NCI-H345 (cell line): ENCODE results near the gene ATP8B4.

Source experiments
- DNase-seq: peaks from one replicate; lab custom pipeline; 2025; lab: John Stamatoyannopoulos, UW

The ATP8B4 gene

GRCh38 chr15:49855917-49856637 is 263.0 kb downstream of the ATP8B4 start:
- no peak for DNase-seq

- no peak for DNase-seq
Measured at GRCh38 chr15:49852756-49853155, 266.3 kb downstream of the ATP8B4 start.

- no peak for DNase-seq
Measured at GRCh38 chr15:49848807-49849206, 270.2 kb downstream of the ATP8B4 start.

- no peak for DNase-seq
Measured at GRCh38 chr15:49848282-49848724, 270.7 kb downstream of the ATP8B4 start.

- no peak for DNase-seq
Measured at GRCh38 chr15:49847423-49848281, 271.4 kb downstream of the ATP8B4 start.

GRCh38 chr15:49844390-49844789 is 274.6 kb downstream of the ATP8B4 start:
- no peak for DNase-seq

GRCh38 chr15:49843725-49844124 is 275.3 kb downstream of the ATP8B4 start:
- DNase-seq = no peak

- DNase-seq = no peak
Measured at GRCh38 chr15:49842031-49842730, 276.9 kb downstream of the ATP8B4 start.

- DNase-seq = no peak
Measured at GRCh38 chr15:49832511-49832910, 286.5 kb downstream of the ATP8B4 start.

- no peak for DNase-seq
Measured at GRCh38 chr15:49831206-49831965, 287.6 kb downstream of the ATP8B4 start.

GRCh38 chr15:49830391-49830790 is 288.6 kb downstream of the ATP8B4 start:
- no peak for DNase-seq

GRCh38 chr15:49827311-49827710 is 291.7 kb downstream of the ATP8B4 start:
- no peak for DNase-seq

GRCh38 chr15:49826640-49827234 is 292.3 kb downstream of the ATP8B4 start:
- no peak for DNase-seq

- no peak for DNase-seq
Measured at GRCh38 chr15:49824775-49825099, 294.3 kb downstream of the ATP8B4 start.

- no peak for DNase-seq
Measured at GRCh38 chr15:49823987-49824774, 294.9 kb downstream of the ATP8B4 start.

- no peak for DNase-seq
Measured at GRCh38 chr15:49817100-49817499, 301.9 kb downstream of the ATP8B4 start.

- DNase-seq = no peak
Measured at GRCh38 chr15:49815950-49816349, 303.1 kb downstream of the ATP8B4 start.

- DNase-seq = no peak
Measured at GRCh38 chr15:49815526-49815925, 303.5 kb downstream of the ATP8B4 start.

GRCh38 chr15:49814709-49815108 is 304.3 kb downstream of the ATP8B4 start:
- no peak for DNase-seq

GRCh38 chr15:49813625-49814024 is 305.4 kb downstream of the ATP8B4 start:
- no peak for DNase-seq

- DNase-seq = no peak
Measured at GRCh38 chr15:49810720-49811119, 308.3 kb downstream of the ATP8B4 start.
